H9 (cell line): ENCODE measurements around the gene UBN1. TPM values are rescaled to one million over a fixed set of nuclear protein-coding genes. Genes with fewer than 3 reads are reported as not detected.

Experiments
- DNase-seq: peaks from one replicate; pipeline ENCODE4 v3.0.0-alpha.2; 2017
- H2AFZ ChIP-seq: one replicate; pipeline ENCODE4 v1.6.1; 2013; ENCODE audit warnings: mild to moderate bottlenecking, low read length, control low read depth, moderate library complexity
- H2AK5ac ChIP-seq: 2 replicates; pipeline ENCODE4 v1.6.1; 2013; ENCODE audit warnings: low read length, control low read depth, mixed read lengths; ENCODE audit not compliant: insufficient read length
- H2BK120ac ChIP-seq: one replicate; pipeline ENCODE4 v1.6.1; 2013; ENCODE audit warnings: low read depth, mild to moderate bottlenecking, low read length, control low read depth, inconsistent platforms; ENCODE audit not compliant: poor library complexity, severe bottlenecking
- H2BK12ac ChIP-seq: 2 replicates; pipeline ENCODE4 v1.6.1; 2013; ENCODE audit warnings: low read length, control low read depth, mixed read lengths, low read depth; ENCODE audit not compliant: insufficient read length
- H2BK15ac ChIP-seq: 2 replicates; pipeline ENCODE4 v1.6.1; 2013; ENCODE audit warnings: low read depth, low read length, control low read depth
- H2BK20ac ChIP-seq: one replicate; pipeline ENCODE4 v1.6.1; 2013; ENCODE audit warnings: low read depth, mild to moderate bottlenecking, low read length, control low read depth, inconsistent platforms; ENCODE audit not compliant: poor library complexity, severe bottlenecking
- H2BK5ac ChIP-seq: 2 replicates; pipeline ENCODE4 v1.6.1; 2013; ENCODE audit warnings: low read length, control low read depth, mixed read lengths; ENCODE audit not compliant: insufficient read length
- H3K14ac ChIP-seq: 2 replicates; pipeline ENCODE4 v1.6.1; 2013; ENCODE audit warnings: low read length, control low read depth; ENCODE audit not compliant: insufficient read depth
- H3K18ac ChIP-seq: 2 replicates; pipeline ENCODE4 v1.6.1; 2013; ENCODE audit warnings: low read depth, mild to moderate bottlenecking, mixed read lengths, low read length, control low read depth; ENCODE audit not compliant: insufficient read length
- H3K23ac ChIP-seq: 2 replicates; pipeline ENCODE4 v1.6.1; 2013; ENCODE audit warnings: low read length, control low read depth, mixed read lengths, low read depth; ENCODE audit not compliant: insufficient read length
- H3K23me2 ChIP-seq: 2 replicates; pipeline ENCODE4 v1.6.1; 2013; ENCODE audit warnings: low read depth, mild to moderate bottlenecking, mixed read lengths, low read length, control low read depth; ENCODE audit not compliant: insufficient read length, poor library complexity, severe bottlenecking
- H3K27ac ChIP-seq: 2 replicates; pipeline ENCODE4 v1.5.1; 2013; ENCODE audit warnings: low read length, control low read depth, mixed read lengths, low read depth; ENCODE audit not compliant: insufficient read length
- H3K27me3 ChIP-seq: 2 replicates; pipeline ENCODE4 v1.6.1; 2013; ENCODE audit warnings: low read length, control low read depth, inconsistent platforms; ENCODE audit not compliant: insufficient read depth
- H3K4ac ChIP-seq: 2 replicates; pipeline ENCODE4 v1.6.1; 2013; ENCODE audit warnings: low read depth, mild to moderate bottlenecking, control low read depth, inconsistent platforms, low read length, moderate library complexity
- H3K4me1 ChIP-seq: 2 replicates; pipeline ENCODE4 v1.6.1; 2013; ENCODE audit warnings: low read length, control low read depth, inconsistent platforms; ENCODE audit not compliant: insufficient read depth
- H3K4me2 ChIP-seq: 2 replicates; pipeline ENCODE4 v1.6.1; 2013; ENCODE audit warnings: low read length, control low read depth, mixed read lengths; ENCODE audit not compliant: insufficient read length, insufficient read depth
- H3K56ac ChIP-seq: 2 replicates; pipeline ENCODE4 v1.6.1; 2013; ENCODE audit warnings: low read depth, mild to moderate bottlenecking, mixed read lengths, low read length, control low read depth; ENCODE audit not compliant: insufficient read length
- H3K79me1 ChIP-seq: 2 replicates; pipeline ENCODE4 v1.6.1; 2013; ENCODE audit warnings: low read depth, mild to moderate bottlenecking, moderate library complexity, low read length, control low read depth, inconsistent platforms; ENCODE audit not compliant: insufficient read depth, poor library complexity, severe bottlenecking
- H3K79me2 ChIP-seq: 2 replicates; pipeline ENCODE4 v1.6.1; 2013; ENCODE audit warnings: low read length, control low read depth, inconsistent platforms; ENCODE audit not compliant: insufficient read depth
- H3K9ac ChIP-seq: 2 replicates; pipeline ENCODE4 v1.6.1; 2013; ENCODE audit warnings: low read length, control low read depth, mixed read lengths; ENCODE audit not compliant: insufficient read length; ENCODE audit errors: extremely low read depth
- H3K9me3 ChIP-seq: one replicate; pipeline ENCODE4 v1.6.1; 2013; ENCODE audit warnings: low read depth, low read length, inconsistent platforms; ENCODE audit not compliant: control insufficient read depth
- H3T11ph ChIP-seq: one replicate; pipeline ENCODE4 v1.6.1; 2013; ENCODE audit warnings: mild to moderate bottlenecking, low read length, control low read depth, inconsistent platforms
- H4K20me1 ChIP-seq: one replicate; pipeline ENCODE4 v1.6.1; 2013; ENCODE audit not compliant: control insufficient read depth, insufficient read length, insufficient read depth
- H4K5ac ChIP-seq: 2 replicates; pipeline ENCODE4 v1.6.1; 2013; ENCODE audit warnings: low read depth, mild to moderate bottlenecking, mixed read lengths, low read length, control low read depth; ENCODE audit not compliant: insufficient read length
- H4K8ac ChIP-seq: replicated peaks from 2 replicates; pipeline ENCODE4 v1.6.1; 2013; ENCODE audit warnings: low read length, control low read depth, mixed read lengths, low read depth; ENCODE audit not compliant: insufficient read length
- H4K91ac ChIP-seq: 2 replicates; pipeline ENCODE4 v1.6.1; 2013; ENCODE audit warnings: low read depth, mild to moderate bottlenecking, moderate library complexity, mixed read lengths, low read length, control low read depth; ENCODE audit not compliant: insufficient read length
- H3K27ac Mint-ChIP-seq, 3 experiments: 2 replicates in 2 of 3; 3 replicates in 1 of 3; pipeline ENCODE4 v1.8.0; 2020 to 2021; ENCODE audit warnings: mixed read lengths in 3 of 3, mild to moderate bottlenecking in 1 of 3, moderate library complexity in 1 of 3
- H3K27me3 Mint-ChIP-seq: 2 replicates; pipeline ENCODE4 v1.8.0; 2021; ENCODE audit warnings: low read depth, mild to moderate bottlenecking, moderate library complexity, mixed read lengths
- H3K36me3 Mint-ChIP-seq, 3 experiments: 2 replicates in 2 of 3; 3 replicates in 1 of 3; pipeline ENCODE4 v1.8.0; 2020 to 2021; ENCODE audit warnings: low read depth in 3 of 3, mixed read lengths in 3 of 3; ENCODE audit not compliant: insufficient read depth in 1 of 3
- H3K4me1 Mint-ChIP-seq, 2 experiments: 2 replicates each; pipeline ENCODE4 v1.8.0; 2020; ENCODE audit warnings: mixed read lengths in 2 of 2
- H3K4me3 Mint-ChIP-seq, 2 experiments: 2 replicates in 1 of 2; 3 replicates in 1 of 2; pipeline ENCODE4 v1.8.0; 2020 to 2021; ENCODE audit warnings: mild to moderate bottlenecking in 2 of 2, mixed read lengths in 2 of 2, moderate library complexity in 1 of 2
- H3K9me3 Mint-ChIP-seq, 2 experiments: 2 replicates in 1 of 2; 3 replicates in 1 of 2; pipeline ENCODE4 v1.8.0; 2020; ENCODE audit warnings: mild to moderate bottlenecking in 2 of 2, mixed read lengths in 2 of 2, moderate library complexity in 1 of 2
- CTCF ChIP-seq: fragments of 200-600 bp; sonication (generic); conservative IDR thresholded peaks from 3 replicates; pipeline ENCODE4 v1.8.0; 2021; ENCODE audit warnings: antibody characterized with exemption, mild to moderate bottlenecking
- WGBS: extraction: QIAGEN DNeasy Blood & Tissue Kit; methylation state at CpG from one replicate; pipeline ENCODE4 v1.1.7; 2013; ENCODE audit warnings: missing lambda C conversion rate, low lambda C conversion rate, mixed read lengths; ENCODE audit not compliant: insufficient read length; ENCODE audit errors: extremely low coverage; 5-methylcytosine and 5-hydroxymethylcytosine counted together
- total RNA-seq: library from RNA; stranded (reverse); gene quantifications from 2 replicates; pipeline ENCODE4 v1.2.1, GENCODE V29; 2021

UBN1 gene
- total RNA-seq, 1 experiment from 2014 or later: 55.2 TPM

- Histone ChIP-seq H3K27me3 (no peaks in the 10 kb centered on the region), H2BK12ac (no peak overlapping the region), H3K79me2 (no peaks in the 10 kb centered on the region), H3T11ph (no peak overlapping the region), H4K8ac (no peak overlapping the region), H3K4me2 (no peak overlapping the region), H2BK5ac (no peak overlapping the region), H2BK120ac (no peak overlapping the region), H4K20me1 (no peaks in the 10 kb centered on the region), H2BK20ac (no peak overlapping the region), H3K4ac (no peak overlapping the region), H4K91ac (no peak overlapping the region), H3K4me1 (no peaks in the 10 kb centered on the region), H3K23me2 (no peaks in the 10 kb centered on the region), H2AFZ (no peak overlapping the region), H3K9me3 (no peaks in the 10 kb centered on the region), H3K18ac (no peak overlapping the region), H4K5ac (no peak overlapping the region), H3K9ac (no peak overlapping the region), H3K14ac (no peak overlapping the region), H3K27ac (no peak overlapping the region), H2BK15ac (no peak overlapping the region), H3K23ac (no peak overlapping the region), H3K56ac (no peak overlapping the region), H2AK5ac (no peak overlapping the region), H3K79me1 (no peaks in the 10 kb centered on the region)
- no peak for DNase-seq
- peaks cover 4 to 69% (median 56%) of the 10 kb centered on the region in 3 experiments; a peak in 6 of 7 replicates for H3K36me3 Mint-ChIP-seq
- no peaks in the 10 kb centered on the region for H3K27me3 Mint-ChIP-seq
- no peaks in the 10 kb centered on the region for H3K4me1 Mint-ChIP-seq
- H3K4me3 Mint-ChIP-seq: no peak overlapping the region
- no CpG with 5 or more reads among the region's 12 CpGs for WGBS
- TF ChIP-seq CTCF: no peak
- no peaks in the 10 kb centered on the region for H3K9me3 Mint-ChIP-seq
- no peak overlapping the region for H3K27ac Mint-ChIP-seq
Measured at GRCh38 chr16:4891886-4892216, 44.6 kb downstream of the UBN1 start.
